Measurements from ENCODE around the gene RCE1.
"Not testable (repeated sequence)": the region's sequence is repeated elsewhere in the genome, so short reads cannot be mapped to it uniquely, and the experiment has no call there.

Gene RCE1, protein sequence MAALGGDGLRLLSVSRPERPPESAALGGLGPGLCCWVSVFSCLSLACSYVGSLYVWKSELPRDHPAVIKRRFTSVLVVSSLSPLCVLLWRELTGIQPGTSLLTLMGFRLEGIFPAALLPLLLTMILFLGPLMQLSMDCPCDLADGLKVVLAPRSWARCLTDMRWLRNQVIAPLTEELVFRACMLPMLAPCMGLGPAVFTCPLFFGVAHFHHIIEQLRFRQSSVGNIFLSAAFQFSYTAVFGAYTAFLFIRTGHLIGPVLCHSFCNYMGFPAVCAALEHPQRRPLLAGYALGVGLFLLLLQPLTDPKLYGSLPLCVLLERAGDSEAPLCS

GRCh38 chr11:66842896-66843775 is at the start of gene RCE1:
Gene RCE1 (plus strand): TSS chr11:66843441. CDS start chr11:66843456, 15 bp downstream.
- peak; percentile 92 for DNase-seq

DNA sequence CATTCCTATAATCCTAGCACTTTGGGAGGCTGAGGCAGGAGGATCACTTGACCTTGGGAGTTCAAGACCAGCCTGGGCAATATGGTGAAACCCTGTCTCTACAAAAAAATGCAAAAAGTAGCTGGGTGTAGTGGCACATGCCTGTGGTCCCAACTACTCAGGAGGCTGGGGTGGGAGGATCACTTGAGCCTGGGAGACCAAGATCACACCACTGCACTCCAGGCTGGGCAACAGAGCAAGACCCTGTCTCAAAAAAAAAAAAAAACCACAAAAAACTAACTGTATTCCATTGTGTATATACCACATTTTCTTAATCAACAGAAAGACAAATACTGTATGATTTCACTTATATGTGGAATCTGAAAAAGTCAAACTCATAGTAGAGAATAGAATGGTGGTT is 43.4 kb upstream of the RCE1 start:
- not testable (repeated sequence) for DNase-seq

DNA sequence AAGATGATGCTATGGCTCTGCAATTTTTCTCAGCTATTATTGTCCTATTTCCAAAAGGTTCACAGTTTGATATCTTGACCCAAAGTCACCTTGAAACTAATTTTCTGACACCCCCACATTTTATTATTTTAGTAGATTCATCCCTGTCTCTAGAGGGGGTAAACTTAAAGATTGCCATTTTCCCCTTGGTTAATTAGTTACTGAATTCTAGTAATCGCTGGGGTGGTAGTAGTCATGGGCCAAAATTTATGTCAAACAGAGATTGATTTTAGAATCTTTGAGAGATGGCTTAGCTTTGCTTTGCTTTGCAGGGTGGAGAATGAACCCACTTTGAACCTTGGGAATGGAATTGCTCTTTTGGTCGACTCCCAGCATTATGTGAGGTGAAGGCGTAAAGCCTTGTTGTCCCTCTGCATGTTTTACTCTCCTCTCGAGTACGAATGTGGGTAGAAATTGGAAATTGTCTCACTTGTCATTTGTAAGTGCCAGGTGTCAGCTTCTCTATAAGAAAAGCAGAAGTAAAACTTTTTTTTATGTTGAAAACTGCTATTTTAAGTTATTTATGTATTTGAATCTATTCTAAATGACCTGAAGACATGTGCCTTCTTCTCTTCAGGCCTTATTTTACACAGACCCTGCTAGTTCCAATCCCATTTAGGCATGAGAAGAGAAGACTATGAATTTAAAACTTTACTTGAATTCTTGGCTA is 42.4 kb upstream of the RCE1 start:
- DNase-seq: no peak

DNA sequence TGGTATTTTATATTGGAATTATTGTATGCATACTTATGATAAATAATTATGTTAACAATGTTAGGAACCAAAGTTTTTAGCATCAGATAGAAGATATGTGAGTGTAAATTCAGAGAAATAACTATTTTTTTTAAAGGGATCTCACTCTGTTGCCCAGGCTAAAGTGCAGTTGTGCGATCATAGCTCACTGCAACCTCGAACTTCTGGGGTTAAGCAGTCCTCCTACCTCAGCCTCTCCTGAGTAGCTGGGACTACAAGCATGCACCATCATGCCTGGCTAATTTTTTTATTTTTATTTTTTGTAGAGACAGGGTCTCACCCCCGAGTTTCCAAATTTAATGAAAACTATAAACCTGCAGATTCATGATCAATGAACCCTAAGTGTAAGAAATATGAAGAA is 33.6 kb upstream of the RCE1 start:
- no peak for DNase-seq

GRCh38 chr11:66810576-66811185 is 32.6 kb upstream of the RCE1 start:
- DNase-seq: no peak

GRCh38 chr11:66814678-66815077 is 28.6 kb upstream of the RCE1 start:
- no peak for DNase-seq

DNA sequence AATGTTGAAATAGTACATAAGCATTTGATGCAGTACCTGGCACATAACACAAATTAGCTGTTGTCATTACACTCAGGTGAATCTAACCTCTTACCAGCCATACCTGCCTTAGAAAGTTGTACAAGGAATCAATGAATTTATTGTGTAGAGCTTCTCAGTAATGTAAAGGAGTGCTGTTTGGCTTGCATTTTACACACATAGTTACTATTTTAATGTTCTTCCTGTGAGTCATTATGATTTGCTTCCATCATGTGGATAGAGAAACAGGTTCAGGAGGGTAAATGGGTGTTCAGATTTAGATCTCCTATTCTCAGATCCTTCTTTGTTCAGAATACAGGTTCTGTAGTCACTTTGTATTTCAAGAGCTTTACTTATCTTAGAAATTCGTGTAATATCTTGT is 27.6 kb upstream of the RCE1 start:
- no peak for DNase-seq

DNA sequence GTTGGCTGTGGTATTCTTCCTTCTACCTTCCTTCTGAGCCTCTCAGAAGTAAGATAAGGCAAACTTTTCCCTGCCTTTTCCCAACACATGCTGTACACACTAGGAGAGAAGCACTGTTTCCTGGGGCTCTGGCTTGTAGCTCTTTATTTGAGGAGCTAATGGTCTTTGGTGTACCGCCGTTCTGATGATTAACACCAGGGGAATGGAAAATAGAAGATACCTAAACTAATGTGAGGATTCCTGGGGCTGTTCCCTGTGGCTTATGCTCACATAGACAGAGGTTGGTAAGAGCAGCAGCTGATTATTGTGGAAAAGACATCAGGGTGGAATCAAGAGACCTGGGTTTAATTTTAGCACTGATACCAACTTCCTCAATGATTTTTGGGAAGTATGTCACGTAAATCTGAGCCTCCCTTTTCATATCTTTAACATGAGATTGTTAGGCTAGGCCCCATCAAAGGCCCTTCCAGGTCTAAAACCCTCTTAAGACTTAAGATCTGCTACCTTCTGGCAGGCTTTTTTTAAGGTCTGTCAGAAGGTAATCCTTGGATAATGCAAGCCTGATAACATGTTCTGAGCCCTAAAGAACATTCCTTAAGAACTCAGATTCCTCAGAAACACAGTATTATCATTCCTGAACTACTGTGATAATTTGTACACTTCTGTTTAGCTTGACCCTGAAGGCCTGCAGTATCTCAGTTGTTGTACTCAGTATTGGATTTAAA is 24.8 kb upstream of the RCE1 start:
- no peak for DNase-seq

- no peak for DNase-seq
These were observed 22.9 kb upstream of the RCE1 start for GRCh38 chr11:66820381-66820780.

DNA sequence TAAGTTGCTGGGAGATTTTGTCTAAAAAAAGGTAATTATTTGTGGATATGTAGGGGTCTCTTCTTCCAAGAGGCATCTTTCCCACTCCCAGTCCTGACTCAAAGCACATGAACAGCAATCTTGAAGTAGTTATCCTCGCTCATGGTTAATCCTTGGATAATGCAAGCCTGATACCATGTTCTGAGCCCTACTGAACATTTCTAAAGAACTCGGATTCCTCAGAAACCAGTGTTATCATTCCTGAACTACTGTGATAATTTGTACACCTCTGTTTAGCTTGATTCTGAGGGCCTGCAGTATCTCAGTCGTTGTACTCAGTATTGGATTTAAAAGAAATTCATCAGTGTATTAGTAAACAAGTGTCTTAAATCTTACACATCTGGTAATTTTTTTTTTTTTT is 22.3 kb upstream of the RCE1 start:
- no peak for DNase-seq

DNA sequence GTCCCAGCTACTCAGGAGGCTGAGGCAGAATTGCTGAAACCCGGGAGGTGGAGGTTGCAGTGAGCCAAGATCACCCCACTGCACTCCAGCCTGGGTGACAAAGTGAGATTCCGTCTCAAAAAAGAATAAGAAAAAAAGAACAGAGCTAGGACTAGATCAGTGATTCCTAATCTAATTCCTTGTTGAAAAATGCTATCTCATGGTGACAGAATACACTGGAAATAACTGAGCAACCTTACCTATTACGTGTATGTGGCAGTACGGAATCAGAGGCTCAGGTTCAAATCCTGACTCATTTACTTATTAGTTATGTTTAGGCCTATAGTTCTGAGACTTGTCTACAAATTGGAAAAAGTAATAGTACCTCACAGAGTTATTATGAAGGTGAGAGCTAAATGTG is 19.5 kb upstream of the RCE1 start:
- DNase-seq: no peak

DNA sequence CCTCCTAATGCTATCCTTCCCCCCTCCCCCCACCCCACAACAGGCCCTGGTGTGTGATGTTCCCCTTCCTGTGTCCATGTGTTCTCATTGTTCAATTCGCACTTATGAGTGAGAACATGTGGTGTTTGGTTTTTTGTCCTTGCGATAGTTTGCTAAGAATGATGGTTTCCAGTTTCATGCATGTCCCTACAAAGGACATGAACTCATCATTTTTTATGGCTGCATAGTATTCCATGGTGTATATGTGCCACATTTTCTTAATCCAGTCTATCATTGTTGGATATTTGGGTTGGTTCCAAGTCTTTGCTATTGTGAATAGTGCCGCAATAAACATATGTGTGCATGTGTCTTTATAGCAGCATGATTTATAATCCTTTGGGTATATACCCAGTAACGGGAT is 18.7 kb upstream of the RCE1 start:
- not testable (repeated sequence) for DNase-seq

DNA sequence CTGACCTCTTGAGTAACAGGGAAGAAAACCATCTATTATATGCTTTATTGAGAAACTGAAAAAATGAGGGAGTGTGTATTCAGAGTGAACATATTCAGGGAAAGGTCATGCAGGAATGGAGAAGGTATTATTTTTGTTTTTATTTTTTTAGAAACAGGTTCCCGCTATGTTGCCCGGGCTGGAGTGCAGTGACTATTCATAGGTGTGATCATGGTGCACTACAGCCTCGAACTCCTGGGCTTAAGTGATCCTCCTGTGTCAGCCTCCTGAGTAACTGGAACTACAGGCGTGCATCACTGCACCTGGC is 8.7 kb upstream of the RCE1 start:
- no peak for DNase-seq

DNA sequence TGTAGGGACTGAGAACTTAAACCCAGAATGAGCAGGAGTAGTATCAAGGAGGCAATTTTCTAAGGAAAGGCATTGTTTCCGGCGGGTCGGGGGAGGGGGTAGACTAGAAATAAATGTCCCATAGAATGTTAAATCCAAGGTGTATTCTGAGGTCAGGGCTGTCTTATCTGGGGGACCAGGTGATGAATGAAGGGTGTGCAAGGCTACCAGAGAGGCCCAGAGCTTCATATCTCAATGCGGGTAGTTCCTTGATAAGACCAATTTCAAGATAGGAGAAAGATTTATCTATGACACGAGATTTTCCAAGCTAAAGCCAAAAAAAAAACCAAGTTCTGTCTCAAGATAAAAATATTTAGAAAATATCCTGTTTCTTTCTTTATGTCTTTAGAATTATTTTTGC is 8.3 kb upstream of the RCE1 start:
- DNase-seq: peak; percentile 43

GRCh38 chr11:66835768-66836405 is 7.4 kb upstream of the RCE1 start:
- peak; percentile 69 for DNase-seq

DNA sequence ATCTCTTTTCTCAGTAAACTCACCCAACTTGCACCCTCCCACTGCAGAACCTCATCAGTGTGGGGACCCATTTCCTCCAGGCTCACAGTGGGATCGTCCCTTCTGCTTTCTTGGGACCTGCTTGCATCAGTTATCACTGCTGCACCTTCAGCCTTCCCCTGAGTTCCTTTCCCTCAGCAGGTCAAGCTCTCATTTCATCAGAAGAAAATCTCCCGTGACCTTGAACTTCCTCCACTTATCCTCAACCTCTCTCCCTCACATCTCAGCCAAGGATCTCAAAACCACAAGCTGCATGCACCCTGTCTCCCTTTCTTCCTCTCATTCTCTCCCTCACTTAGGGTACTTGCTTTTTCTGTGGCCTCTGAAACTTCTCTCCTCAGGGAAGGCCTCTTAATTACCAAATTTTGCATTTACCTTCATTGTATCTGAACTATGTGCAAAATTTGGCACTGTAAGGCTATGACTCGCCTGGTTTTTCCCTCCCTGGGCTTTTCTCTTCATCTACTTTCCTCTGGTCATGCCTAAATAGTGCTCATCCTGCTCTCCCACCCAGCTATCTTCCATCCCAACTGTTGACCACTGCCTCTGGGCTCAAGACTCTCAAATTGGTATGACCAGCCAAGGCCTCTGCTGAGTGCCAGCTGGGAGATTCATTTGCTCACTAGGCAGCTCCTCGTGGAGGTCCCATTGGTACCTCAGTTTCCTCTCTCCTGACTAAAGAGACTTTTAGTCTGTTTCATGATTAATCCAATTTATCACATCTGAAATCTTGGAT is 2.7 kb upstream of the RCE1 start:
- DNase-seq: no peak

DNA sequence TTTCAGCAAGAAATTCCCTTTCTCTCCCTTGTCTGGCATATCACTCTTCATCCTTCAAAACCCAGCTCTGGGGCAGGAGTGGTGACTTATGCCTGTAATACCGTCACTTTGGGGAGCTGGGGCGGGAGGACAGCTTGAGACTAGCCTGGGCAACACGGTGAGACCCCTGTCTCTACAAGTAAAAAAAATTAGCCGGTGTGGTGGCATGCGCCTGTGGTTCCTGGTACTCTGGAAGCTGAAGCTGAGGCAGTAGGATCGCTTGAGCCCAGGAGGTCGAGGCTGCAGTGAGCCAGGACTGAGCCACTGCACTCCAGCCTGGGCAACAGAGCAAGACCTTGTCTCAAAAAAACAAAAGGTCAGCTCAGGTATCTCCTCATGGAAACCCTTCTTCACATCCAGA is 1.4 kb upstream of the RCE1 start:
- DNase-seq: no peak

GRCh38 chr11:66842501-66842895 is 743 bp upstream of the RCE1 start:
- no peak for DNase-seq

DNA sequence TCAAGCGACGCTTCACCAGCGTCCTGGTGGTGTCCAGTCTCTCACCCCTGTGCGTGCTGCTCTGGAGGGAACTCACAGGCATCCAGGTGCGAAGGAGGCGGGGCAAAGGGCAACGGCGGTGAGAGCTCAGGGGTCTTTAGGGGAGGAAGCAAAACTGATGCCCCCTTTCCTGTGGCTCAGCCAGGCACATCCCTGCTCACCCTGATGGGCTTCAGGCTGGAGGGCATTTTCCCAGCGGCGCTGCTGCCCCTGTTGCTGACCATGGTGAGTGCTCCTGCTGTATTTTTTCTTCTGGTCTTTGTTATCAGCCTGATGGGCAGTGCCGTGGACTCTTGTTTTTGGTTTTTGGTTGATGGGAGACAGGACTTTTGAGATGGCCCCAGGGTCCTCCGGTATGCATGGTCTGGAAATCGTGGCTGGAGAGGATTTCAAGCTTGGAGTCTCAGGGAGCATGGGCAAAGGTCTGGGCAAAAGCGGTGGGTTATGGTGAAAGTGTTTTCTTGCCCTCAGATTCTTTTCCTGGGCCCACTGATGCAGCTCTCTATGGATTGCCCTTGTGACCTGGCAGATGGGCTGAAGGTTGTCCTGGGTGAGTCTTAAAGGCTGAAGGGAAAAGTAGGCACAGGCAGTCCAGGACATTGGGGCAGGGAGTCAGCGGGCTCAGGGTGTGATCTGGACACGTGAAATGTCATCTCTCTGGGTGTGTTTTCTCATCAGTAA is 695 bp downstream of the RCE1 start:
- no peak for DNase-seq

- DNase-seq: no peak
These were observed 1.4 kb downstream of the RCE1 start for GRCh38 chr11:66844496-66845142.

All from hematopoietic multipotent progenitor cell treated with erythropoietin and hydrocortisone succinate and interleukin-3 and kit ligand, for 6 days (in vitro differentiated cells).